Bone marrow (tissue), 2 donors: ENCODE measurements around the gene ERC2.

Experiments used
- DNase-seq, 2 donors: peaks; one replicate each; lab custom pipeline; 2025; lab: John Stamatoyannopoulos, UW

The ERC2 gene

DNA sequence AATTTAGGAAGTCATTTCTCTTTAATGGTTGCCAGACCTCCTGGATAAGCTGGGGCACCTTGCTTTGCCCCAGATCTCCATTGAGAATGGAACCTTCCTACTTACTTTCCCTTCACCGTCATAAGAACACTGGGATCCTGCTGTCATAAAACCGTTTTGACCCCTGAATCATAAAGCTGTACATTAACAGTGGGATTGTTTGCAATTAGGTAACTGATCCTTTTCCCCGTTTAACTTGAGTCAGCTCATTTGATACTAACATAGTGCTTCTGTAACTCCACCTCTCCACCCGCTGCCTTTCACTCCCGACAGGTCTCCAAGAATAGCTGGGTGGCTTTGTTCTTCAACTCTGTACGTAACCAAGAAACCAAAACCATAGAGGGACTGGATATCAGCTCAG is 673.0 kb downstream of the ERC2 start:
- DNase-seq = no peak

DNA sequence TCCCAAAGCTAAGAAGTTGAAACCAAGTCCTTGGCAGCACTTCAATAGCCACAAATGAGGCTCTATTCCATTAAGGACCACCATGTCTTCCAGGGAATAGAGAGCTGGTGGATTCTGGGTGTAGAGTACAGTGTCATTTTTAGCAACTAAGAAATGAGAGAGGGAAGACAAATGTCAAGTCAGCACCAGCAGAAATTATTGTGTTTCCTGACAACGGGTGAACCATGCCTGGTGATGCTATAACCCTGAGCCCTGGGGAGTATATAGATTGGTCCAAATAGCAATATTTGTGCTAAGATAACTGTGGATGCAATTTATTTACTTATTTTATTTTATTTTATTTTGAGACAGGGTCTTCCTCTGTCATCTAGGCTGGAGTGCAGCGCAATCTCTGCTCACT is 675.5 kb downstream of the ERC2 start:
- no peak for DNase-seq

DNA sequence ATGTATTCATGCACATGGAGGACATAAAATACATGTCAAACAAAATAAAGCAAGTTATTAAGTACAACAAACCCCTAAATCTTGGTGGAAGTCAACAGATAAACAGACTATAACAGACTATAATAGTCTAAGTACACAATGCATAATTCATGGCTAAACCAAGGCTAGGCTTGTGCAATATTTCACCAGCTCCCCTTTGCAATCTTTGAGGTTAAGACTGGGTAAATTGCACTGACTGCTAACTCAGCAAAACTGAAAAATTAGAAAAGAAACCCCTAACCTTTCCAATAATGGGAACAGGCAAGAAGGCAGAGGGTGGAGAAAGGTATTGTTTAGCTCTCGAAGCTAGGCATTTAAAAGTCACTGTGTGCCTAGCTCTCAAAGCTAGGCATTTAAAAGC is 676.3 kb downstream of the ERC2 start:
- no peak for DNase-seq

DNA sequence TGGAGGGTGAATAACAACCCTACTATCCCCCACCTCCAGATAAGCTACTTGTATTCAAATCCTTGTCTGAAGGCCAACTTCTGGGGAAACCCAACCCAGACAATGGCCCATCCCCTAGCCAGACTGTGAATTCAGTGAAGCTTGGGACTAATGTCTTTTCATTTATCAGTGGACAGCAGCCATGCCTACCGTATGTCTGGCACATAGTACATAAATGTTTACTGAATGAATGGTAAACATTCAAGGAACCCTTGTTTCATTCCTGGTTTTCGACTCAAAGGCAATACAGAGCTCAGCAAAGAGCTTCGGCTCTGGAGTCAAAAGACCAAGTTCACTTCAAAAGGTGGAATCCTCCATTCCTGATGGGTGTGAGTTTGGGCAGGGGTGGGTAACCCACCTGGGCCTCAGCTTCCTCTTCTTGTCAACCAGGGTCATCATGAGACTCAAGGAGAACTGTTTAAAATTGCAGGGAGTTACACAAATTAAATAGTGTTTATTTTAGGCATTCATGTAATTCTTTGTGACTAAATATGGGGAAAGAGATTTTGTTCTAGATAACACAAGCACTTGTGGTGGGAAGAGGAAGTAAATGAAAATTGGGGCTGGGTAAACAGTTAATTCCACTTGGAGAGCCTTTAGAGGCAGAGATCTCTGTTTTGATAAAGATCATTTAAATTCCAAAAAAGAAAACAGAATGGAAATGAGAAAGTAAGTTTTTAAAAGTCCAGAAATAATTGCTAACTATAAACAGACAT is 677.5 kb downstream of the ERC2 start:
- DNase-seq = no peak

DNA sequence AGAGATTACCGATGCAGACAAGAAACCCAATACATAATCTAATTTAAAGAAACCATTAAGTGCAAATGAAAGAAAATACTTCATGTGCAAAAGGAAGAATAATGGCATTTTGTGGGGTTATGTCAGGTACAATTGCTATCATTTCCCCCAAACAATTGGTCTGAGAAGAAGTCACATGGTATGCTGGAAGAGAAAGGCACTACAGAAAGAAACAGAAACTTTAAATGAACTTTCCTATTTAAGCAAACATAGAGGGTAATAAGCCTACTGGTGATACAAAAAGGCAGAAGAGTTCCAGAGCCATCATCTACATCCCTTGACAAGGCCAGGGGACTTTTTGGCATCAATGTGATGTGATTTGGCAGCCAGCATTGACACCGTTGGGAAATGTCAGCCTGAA is 678.8 kb downstream of the ERC2 start:
- no peak for DNase-seq

DNA sequence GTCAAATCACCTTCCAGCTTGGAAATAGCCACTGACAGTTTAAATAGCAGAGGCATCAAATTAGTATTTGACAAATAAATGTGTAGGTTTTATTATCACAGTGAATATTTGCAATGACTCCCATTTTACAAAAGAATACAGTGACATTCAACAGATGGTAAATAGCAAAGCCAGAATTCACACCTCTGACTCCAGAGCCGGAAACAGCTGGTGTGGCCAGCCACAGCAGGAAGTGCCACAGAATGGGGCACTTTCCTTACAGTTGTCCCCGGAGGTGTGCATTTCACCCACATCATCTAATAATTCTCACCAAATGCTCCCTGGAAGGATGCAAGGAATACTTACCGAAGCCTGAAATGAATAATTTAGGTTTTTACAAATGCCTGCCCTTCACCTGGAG is 685.5 kb downstream of the ERC2 start:
- DNase-seq = no peak

DNA sequence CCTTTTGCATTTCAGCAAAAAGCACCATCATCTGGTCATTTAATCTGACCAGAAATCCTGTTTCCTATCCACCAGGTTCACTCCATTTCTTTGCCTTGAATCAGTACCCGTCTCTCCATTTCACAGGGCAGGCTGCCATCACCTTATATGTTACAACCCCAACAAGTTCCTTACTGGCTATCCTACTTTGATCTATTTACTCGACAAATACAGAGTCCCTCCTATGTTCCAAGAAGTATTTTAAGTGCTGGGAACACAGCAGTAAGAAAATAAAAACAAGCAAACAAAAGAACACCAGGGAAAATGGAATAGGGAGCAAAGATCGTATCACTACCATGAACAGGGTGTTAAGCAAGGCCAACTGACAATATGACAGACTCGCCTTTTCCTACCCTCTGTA is 685.9 kb downstream of the ERC2 start:
- DNase-seq = no peak

DNA sequence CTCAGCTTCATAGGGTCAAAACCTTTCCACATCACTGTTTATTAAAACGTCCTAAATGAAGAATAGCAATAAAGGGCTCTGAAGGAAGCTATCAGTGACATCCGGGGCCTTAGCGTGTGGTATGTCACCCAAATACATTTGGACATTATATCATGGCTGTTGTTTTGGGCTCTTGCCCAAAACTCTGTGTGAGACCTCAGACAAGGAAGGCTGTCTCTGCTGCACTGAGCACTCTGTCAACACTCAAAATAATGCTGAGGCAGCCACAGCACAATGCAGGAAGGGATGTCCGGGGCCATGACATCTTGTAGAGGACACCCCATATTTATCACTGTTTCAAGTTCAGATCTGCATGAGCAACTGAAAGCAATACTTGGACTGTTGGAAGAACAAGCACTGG is 687.4 kb downstream of the ERC2 start:
- no peak for DNase-seq

DNA sequence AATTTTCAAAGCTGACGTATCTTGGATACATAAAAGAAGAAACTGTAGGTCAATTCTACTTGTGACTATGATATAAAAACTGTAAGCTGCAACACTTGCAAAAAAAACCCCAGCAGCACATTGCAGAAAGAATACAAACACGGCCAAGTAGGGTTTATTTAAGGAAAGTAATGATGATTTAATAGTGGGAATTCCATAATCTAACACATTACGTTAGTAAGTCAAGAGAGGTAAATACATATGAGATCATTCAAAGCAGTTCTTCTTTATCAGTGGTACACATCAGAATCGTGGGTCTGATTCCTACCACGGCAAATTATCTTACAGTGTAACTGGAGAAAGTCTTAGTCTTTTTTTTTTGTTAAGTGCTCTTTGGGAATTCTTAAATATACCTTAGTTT is 688.7 kb downstream of the ERC2 start:
- DNase-seq = no peak

DNA sequence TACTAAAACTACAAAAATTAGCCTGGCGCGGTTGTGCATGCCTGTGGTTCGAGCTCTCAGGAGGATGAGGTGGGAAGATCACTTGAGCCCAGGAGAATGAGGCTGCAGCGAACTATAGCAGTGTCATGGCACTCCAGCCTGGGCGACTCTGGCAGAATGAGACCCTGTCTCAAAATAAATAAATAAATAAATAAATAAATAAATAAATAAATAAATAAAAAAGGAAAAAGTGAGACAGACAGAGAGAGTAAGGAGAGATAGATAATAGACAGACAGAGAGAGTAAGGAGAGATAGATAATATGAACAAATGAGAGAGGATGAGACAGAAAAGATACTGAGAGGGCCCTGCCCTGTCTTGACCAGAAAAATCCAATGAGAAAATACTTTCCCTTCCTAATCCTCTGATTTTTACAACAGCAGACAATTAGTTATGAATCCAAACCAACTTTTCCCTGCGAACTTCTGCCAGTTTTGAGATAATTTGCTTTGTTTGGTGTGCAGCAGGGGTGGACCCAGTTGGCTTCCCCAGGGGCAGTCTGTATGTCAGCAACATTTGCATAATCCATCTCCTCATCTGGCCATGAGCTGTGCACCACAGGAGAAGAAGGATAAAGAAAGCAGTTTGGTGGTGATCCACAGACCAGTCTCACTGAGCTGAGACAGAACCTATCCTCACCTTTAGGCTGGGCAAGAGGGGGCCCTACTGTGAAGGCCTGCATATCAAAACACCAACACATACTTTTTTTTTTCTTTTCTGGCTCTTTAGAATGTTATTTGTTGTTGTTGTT is 692.7 kb downstream of the ERC2 start:
- no peak for DNase-seq

DNA sequence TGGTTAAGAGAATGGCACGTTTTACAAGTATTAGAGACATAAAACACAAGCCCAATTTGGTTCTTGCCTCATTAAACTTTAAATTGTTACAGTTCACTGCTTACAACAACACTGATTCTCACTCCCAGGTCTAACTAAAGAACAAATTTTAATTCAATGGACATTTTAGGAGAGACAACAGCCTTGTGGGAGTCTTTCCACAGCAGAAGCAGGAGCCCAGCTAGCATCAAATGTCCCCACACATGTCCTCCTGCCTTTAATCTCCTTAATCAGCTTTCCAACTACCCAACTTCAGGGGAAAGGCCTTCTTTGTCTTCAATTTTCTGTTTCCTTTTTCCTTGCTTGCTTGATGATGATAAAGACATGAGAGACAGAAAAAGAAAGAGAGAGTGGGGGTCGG is 693.4 kb downstream of the ERC2 start:
- DNase-seq = no peak

DNA sequence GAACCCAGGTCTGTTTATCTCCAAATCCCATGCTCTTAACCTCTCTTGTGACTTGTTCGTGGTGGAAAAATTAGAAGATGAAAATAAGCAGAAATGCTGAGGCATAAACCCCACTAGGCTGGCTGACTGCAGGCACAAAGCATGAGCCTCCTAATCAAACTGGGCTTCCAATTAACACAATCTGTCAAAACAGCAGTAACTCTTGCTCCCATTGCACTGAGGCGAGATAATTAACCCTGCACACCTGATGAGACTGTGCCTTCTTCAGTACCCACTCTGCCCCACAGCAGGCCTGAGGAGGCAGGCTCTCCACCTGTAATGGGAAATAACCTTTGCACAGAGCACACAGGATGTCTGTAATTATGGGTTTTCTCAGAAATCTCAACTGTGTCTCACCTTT is 696.8 kb downstream of the ERC2 start:
- DNase-seq = no peak

DNA sequence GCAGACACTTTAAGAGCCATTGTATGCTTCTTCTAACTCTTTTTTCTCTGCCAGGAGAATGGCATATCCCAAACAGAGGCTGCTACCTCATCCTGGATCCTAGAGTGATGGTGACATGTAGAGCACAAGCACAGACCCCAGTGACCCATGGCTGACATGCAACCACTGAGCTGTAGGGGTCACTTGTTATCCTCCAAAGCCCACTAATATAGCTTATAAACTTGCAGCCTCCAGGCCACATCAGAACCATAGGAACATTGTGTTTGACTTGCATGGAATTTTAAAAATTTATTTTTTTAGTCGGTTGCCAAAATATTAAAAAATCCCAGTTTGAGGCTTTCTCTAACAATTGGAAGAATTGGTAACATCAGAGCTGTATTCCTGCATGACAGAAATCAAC is 698.2 kb downstream of the ERC2 start:
- DNase-seq = no peak

DNA sequence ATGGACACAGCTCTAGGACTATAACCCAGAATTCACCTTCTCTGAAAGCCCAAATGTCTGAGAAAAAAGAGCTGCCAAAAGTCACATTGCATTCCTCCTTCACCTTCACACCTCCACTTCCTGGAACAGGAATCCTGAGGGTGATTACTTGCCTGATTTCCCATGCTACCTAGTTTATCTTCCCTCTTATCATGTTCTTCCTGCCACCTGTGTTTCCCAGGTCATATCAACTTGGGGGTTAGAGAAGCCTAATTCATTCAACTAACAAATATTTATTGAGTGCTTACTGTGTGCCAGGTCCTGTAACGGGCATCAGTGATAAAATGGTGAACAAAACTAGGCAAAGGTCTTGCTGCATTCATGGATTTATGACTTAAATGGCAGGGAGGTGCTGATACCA is 701.5 kb downstream of the ERC2 start:
- DNase-seq = no peak

DNA sequence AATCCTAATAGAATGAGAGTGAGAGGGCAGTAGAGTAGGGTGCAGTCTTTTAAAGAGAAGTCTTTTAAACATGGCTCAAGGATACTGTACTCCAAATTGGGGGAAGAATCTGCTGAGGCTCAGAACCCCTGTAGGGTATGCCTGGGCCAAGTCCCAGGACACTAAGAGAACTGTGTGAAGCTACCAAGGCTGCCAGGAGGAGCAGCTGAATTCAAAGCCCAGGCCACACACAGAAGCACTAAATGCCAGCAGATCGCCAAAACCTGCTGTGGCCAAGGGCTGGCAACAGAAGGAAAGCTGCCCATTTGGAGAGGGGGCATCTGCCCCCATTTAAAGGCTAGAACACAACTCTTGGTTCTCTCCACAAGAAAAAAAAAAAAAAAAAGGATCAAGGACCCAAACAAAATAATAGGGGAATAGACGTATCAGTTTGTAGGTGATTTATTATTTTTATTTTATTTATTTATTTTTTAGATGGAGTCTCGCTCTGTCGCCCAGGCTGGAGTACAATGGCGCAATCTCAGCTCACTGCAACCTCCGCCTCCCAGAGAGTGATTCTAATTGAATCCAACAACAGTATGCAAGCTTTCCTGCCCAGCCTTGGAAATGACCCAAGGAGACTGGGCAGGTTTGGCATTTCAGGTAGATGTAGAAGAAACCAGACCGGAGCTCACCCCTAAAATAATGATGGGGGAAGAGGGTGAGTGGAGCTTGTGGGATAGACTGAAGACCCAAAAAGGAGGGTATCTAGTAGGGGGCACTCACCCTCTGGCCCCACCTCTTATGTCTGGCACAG is 702.2 kb downstream of the ERC2 start:
- no peak for DNase-seq

DNA sequence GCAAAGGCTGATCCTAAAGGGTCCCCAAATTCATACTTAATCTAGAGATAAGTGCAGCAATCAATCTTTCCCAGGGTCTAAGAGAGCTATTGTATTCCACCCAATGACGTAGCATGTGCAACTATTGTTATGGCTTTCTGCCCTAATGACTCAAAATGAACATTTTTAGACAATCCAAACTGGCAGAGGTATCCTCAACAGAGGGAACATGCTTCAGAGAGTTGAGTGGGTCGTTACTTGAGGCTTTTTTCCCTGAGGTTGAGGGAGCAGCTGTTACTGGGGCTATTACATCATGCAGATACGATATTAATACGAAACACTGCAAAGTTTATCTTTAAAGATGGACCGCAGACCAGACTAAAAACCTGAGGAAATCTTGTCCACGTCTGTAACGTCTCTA is 702.9 kb downstream of the ERC2 start:
- no peak for DNase-seq

DNA sequence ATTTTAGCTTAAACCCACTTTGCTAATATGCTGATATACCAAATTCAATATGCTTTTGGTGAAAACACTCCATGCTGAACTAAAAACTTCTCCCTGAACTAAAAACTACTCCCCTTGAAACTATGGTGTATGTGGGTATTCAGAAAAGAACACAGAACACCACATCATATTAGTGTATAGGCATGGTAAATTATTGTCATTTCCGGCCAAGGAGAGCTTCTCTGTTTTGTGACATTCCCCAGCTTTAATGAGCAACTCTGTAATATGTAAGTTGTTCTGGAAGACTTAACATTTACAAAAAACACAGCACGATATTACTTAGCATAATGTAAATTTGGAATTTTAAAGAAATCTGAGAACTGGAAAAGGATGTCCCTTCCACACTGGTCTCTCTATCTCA is 711.3 kb downstream of the ERC2 start:
- DNase-seq = no peak

DNA sequence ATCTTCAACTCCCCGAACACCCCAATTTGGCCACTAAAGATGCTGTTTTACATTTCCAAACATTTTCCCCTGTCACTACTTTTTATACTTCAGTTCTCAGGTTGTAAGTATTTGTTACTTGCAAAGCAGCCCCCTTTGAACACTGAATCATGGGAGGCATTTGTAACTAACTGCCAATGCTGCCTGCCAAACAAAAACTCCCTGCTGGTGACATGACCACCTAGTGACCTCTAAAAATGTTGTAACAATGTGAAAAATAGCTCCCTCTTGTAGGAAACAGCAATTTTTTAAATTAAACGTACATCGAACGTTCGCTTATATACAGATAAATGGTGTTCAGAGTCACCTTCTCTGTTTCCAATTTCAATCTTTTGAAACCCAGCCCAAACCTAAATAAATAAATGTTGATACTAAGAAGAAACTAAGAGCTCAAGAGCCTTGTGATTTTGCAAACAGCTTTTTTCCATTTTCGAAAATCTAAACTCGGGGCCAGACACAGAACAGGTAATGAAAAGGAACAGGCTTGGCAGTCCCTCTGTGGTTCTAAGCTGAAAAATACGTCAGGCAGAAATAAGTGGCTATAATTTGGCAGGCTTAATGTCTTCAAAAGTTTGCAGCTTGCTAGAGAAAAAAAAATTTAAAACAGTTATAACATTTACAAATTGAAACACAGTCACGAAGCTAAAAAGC is 712.6 kb downstream of the ERC2 start:
- no peak for DNase-seq

DNA sequence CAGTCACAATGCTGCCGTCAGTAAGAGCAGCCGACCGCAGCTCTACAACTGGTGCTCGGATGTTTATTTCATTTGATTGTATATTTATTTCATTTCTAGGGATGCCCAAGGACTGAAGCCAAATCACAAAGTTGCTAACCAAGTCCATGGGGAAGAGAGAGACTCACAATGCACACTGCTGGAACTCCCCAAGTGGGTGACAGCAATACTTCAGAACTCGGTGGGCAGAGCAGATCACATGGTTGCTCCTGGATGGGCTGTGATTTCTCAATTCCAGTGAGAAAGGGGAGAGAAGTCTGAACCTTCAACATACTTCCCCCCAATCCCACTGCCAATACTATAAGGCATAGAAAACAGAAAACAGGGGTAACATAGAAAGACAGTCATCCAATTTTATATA is 715.4 kb downstream of the ERC2 start:
- DNase-seq = no peak

DNA sequence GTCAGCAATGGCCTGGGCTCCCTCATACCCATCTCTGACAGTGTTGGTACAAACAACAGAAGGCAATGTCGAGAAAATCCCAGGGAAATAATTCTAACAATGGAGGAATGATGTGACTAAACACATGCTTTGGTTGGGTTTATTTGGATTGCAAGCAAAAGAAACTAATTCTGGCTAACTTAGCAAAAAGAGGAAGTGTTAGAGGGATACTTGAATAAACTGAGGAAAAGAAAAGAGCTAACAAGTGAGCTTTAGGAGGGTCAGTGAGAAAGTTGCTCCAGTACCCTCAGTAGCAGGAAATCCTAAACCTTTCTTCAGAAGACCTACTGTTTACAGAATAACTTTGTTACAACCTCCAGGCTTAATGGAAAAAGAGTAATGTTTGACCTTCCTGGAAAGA is 716.5 kb downstream of the ERC2 start:
- no peak for DNase-seq

DNA sequence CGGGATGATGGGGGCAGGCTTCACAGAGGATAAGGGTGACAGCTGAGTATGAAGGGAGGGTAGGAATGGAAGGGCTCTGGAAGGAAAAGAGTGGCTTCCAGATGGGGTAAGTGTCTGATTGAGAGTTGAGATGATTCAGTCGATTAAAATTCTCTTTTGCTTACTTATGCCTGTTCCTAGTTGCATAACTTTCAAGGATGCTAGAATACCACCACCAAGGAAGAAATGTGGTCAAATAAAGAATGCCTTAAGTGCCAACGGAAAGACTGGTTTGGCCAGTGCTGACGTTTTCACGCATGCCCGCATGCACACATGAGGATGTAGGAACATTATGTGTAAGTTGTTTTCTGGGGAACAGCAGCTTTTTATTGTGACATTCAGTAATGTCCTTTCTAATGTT is 717.7 kb downstream of the ERC2 start:
- DNase-seq = no peak

DNA sequence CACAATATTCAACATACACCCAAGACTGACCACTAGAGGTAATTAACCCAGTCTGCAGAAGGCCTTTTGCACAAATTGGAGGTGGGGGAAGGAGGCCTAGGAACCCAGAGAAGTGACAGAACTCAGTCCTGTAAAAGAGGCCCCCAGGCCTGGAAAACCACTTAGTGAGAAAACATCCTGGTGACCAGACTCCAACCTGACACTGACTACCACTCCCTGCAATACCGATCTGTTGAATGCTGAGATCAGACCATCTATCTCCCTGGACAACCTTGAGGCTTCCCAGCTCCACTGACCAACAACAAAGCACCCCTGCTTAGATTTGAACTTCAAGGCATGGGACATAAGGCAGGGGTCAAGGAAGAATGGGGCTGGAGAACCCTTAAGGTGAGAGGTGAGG is 719.2 kb downstream of the ERC2 start:
- no peak for DNase-seq
